DND-41 (cell line): ENCODE measurements around the gene PDE4D.

Experiments used
- ATAC-seq: fragments of 200-7000 bp; cut with Tn5 transposase; 3 replicates; pipeline ENCODE4 v1.9.1; 2021; ENCODE audit warnings: low read depth; ENCODE audit not compliant: insufficient read depth
- DNase-seq: peaks from one replicate; pipeline ENCODE4 v3.0.0-alpha.2; 2020
- H2AFZ ChIP-seq: 2 replicates; pipeline ENCODE4 v1.6.0; 2012; ENCODE audit warnings: low read depth, low read length
- H3K27ac ChIP-seq: 2 replicates; pipeline ENCODE4 v1.5.1; 2012; ENCODE audit warnings: low read length, inconsistent platforms
- H3K27me3 ChIP-seq: fragments of 200-600 bp; sonication (generic); 2 replicates; pipeline ENCODE4 v1.6.0; 2012; ENCODE audit warnings: low read length, mild to moderate bottlenecking, inconsistent platforms; ENCODE audit not compliant: insufficient read depth, poor library complexity
- H3K36me3 ChIP-seq: 2 replicates; pipeline ENCODE4 v1.5.1; 2012; ENCODE audit warnings: low read length, inconsistent platforms; ENCODE audit not compliant: insufficient read depth
- H3K4me1 ChIP-seq: 2 replicates; pipeline ENCODE4 v1.5.1; 2012; ENCODE audit warnings: mild to moderate bottlenecking, low read length; ENCODE audit not compliant: insufficient read depth
- H3K4me2 ChIP-seq: 2 replicates; pipeline ENCODE4 v1.6.0; 2012; ENCODE audit warnings: mild to moderate bottlenecking, moderate library complexity, low read length, inconsistent platforms; ENCODE audit not compliant: insufficient read depth
- H3K4me3 ChIP-seq, 2 experiments: fragments of 200-600 bp in 1 of 2; shearing (Covaris generic) in 1 of 2; 2 replicates each; pipeline ENCODE4 v1.5.1; 2012 to 2016; ENCODE audit warnings: inconsistent platforms in 2 of 2, low read length in 2 of 2, mild to moderate bottlenecking in 2 of 2, low read depth in 1 of 2, moderate library complexity in 1 of 2
- H3K79me2 ChIP-seq: 2 replicates; pipeline ENCODE4 v1.6.0; 2012; ENCODE audit warnings: low read length, inconsistent platforms; ENCODE audit not compliant: insufficient read depth
- H3K9ac ChIP-seq: 2 replicates; pipeline ENCODE4 v1.6.0; 2012; ENCODE audit warnings: low read depth, mild to moderate bottlenecking, inconsistent platforms, low read length, moderate library complexity
- H3K9me3 ChIP-seq: 2 replicates; pipeline ENCODE4 v1.5.1; 2012; ENCODE audit warnings: low read length, moderate library complexity, mild to moderate bottlenecking, inconsistent platforms; ENCODE audit not compliant: insufficient read depth, severe bottlenecking
- H4K20me1 ChIP-seq: 2 replicates; pipeline ENCODE4 v1.6.0; 2012; ENCODE audit warnings: low read length; ENCODE audit not compliant: insufficient read depth
- CTCF ChIP-seq: IDR thresholded peaks from 2 replicates; pipeline ENCODE4 v1.5.1; 2012; ENCODE audit warnings: borderline replicate concordance, low read length, moderate library complexity, mild to moderate bottlenecking; ENCODE audit not compliant: poor library complexity, severe bottlenecking; ENCODE audit errors: extremely low read depth
- EZH2 ChIP-seq: IDR thresholded peaks from 3 replicates; pipeline ENCODE4 v1.6.1; 2012; ENCODE audit warnings: borderline replicate concordance, low read depth, mild to moderate bottlenecking, moderate library complexity, low read length, inconsistent platforms; ENCODE audit not compliant: severe bottlenecking

Gene PDE4D

GRCh38 chr5:59002162-59002825, 891.2 kb downstream of the PDE4D start:
- Histone ChIP-seq H3K9ac (no peak overlapping the region), H3K4me1 (no peaks in the 10 kb centered on the region), H3K27ac (no peak overlapping the region), H2AFZ (no peak overlapping the region), H3K9me3 (no peaks in the 10 kb centered on the region), H3K4me2 (no peak overlapping the region), H3K36me3 (no peaks in the 10 kb centered on the region), H3K27me3 (no peaks in the 10 kb centered on the region), H4K20me1 (no peaks in the 10 kb centered on the region), H3K79me2 (no peaks in the 10 kb centered on the region), H3K4me3 (no peak overlapping the region)
- ATAC-seq (no peak), DNase-seq (no peak)
- no peak for TF ChIP-seq EZH2
- TF ChIP-seq CTCF, result no peak

- no peaks in the 10 kb centered on the region for H3K79me2 ChIP-seq
Observed at GRCh38 chr5:59001716-59002115, 891.8 kb downstream of the PDE4D start.

GRCh38 chr5:59001154-59001553, 892.4 kb downstream of the PDE4D start:
- no peak overlapping the region for H3K4me3 ChIP-seq
- ATAC-seq (no peak), DNase-seq (no peak)
- H3K79me2 ChIP-seq, result no peaks in the 10 kb centered on the region
- H3K4me2 ChIP-seq, result no peak overlapping the region
- no peak overlapping the region for H3K27ac ChIP-seq
- H3K27me3 ChIP-seq, result no peaks in the 10 kb centered on the region
- no peaks in the 10 kb centered on the region for H3K4me1 ChIP-seq
- H2AFZ ChIP-seq, result no peak overlapping the region; the same call in 1 of the 2 replicates
- no peaks in the 10 kb centered on the region for H4K20me1 ChIP-seq
- H3K36me3 ChIP-seq, result no peaks in the 10 kb centered on the region
- TF ChIP-seq EZH2 (no peak), CTCF (no peak)
- H3K9ac ChIP-seq, result no peak overlapping the region
- no peaks in the 10 kb centered on the region for H3K9me3 ChIP-seq

More at GRCh38 chr5:59001716-59002115, 891.8 kb downstream of the PDE4D start:
- Histone ChIP-seq H3K9me3 (no peaks in the 10 kb centered on the region), H2AFZ (no peak overlapping the region), H3K9ac (no peak overlapping the region), H4K20me1 (no peaks in the 10 kb centered on the region), H3K4me3 (no peak overlapping the region), H3K4me2 (no peak overlapping the region), H3K36me3 (no peaks in the 10 kb centered on the region), H3K4me1 (no peaks in the 10 kb centered on the region), H3K27ac (no peak overlapping the region), H3K27me3 (no peaks in the 10 kb centered on the region)
- TF ChIP-seq EZH2 (no peak), CTCF (no peak)
- DNase-seq (no peak), ATAC-seq (no peak)
